GM12892 (cell line): ENCODE measurements around the gene ARSH.
"Not testable (repeated sequence)": the region's sequence is repeated elsewhere in the genome, so short reads cannot be mapped to it uniquely, and the experiment has no call there.

Experiments used
- POLR2A ChIP-seq: IDR thresholded peaks from 2 replicates; pipeline ENCODE4 v1.6.1; 2011; ENCODE audit warnings: low read depth, low read length, control low read depth
- POLR2AphosphoS5 ChIP-seq: IDR thresholded peaks from 2 replicates; pipeline ENCODE4 v1.6.1; 2011; ENCODE audit warnings: low read depth, low read length, control low read depth

- TF ChIP-seq POLR2AphosphoS5, POLR2A: not testable (repeated sequence)
Measured at GRCh38 chrX:3050523-3051175, 44.3 kb downstream of the ARSH start.
